NOMO-1 treated with DMSO at 0.1 percent for 48 hours (cell line): ENCODE measurements around the gene ATPAF2.
A peak's percentile ranks its signal among the peaks of the same experiment; 100 is the strongest.

Source experiments
- DNase-seq: peaks from one replicate; lab custom pipeline; 2025; ENCODE audit not compliant: unreplicated experiment; lab: John Stamatoyannopoulos, UW

ATPAF2 gene

GRCh38 chr17:18038861-18039534 is at the start of gene ATPAF2, which contains the start of gene GID4:
Gene ATPAF2, minus strand, starts transcription at chr17:18039168. Its CDS starts 155 bp downstream, at chr17:18039013.
Gene GID4, plus strand, starts transcription at chr17:18039408. Its CDS starts 57 bp downstream, at chr17:18039465.
- DNase-seq, result peak; percentile 98

- DNase-seq, result peak; percentile 77
These were observed 48.9 kb upstream of the ATPAF2 start, which contains the start of gene DRG2 for GRCh38 chr17:18087610-18088491. Gene DRG2, plus strand, starts transcription at chr17:18087948. Its CDS starts 76 bp downstream, at chr17:18088024.

- DNase-seq, result no peak
These were observed 45.3 kb upstream of the ATPAF2 start for GRCh38 chr17:18084256-18084655.

- DNase-seq, result no peak
These were observed 40.6 kb upstream of the ATPAF2 start for GRCh38 chr17:18079543-18079942.

- no peak for DNase-seq
These were observed 38.0 kb upstream of the ATPAF2 start for GRCh38 chr17:18076936-18077335.

GRCh38 chr17:18074566-18075272 is 35.8 kb upstream of the ATPAF2 start:
- DNase-seq, result no peak

- DNase-seq, result no peak
These were observed 32.8 kb upstream of the ATPAF2 start for GRCh38 chr17:18071751-18072150.

GRCh38 chr17:18070861-18071340 is 31.9 kb upstream of the ATPAF2 start:
- peak; percentile 27 for DNase-seq

GRCh38 chr17:18069101-18069500 is 30.1 kb upstream of the ATPAF2 start:
- no peak for DNase-seq

GRCh38 chr17:18066866-18067265 is 27.9 kb upstream of the ATPAF2 start:
- DNase-seq, result no peak

GRCh38 chr17:18065546-18065945 is 26.6 kb upstream of the ATPAF2 start:
- no peak for DNase-seq

- DNase-seq, result no peak
These were observed 25.1 kb upstream of the ATPAF2 start for GRCh38 chr17:18064053-18064452.

- no peak for DNase-seq
These were observed 20.3 kb upstream of the ATPAF2 start for GRCh38 chr17:18059283-18059682.

GRCh38 chr17:18056214-18056613 is 17.2 kb upstream of the ATPAF2 start:
- DNase-seq, result no peak

- DNase-seq, result no peak
These were observed 16.6 kb upstream of the ATPAF2 start for GRCh38 chr17:18055597-18055996.

- DNase-seq, result no peak
These were observed 6.9 kb upstream of the ATPAF2 start for GRCh38 chr17:18045691-18046350.

GRCh38 chr17:18044609-18045008 is 5.6 kb upstream of the ATPAF2 start:
- DNase-seq, result no peak

- DNase-seq, result peak; percentile 18
These were observed 4.5 kb upstream of the ATPAF2 start for GRCh38 chr17:18043491-18043890.

GRCh38 chr17:18042983-18043382 is 4.0 kb upstream of the ATPAF2 start:
- DNase-seq, result no peak

GRCh38 chr17:18041776-18042175 is 2.8 kb upstream of the ATPAF2 start:
- DNase-seq, result no peak
